ENCODE data around the gene CHRM5. TPM values are rescaled to one million over a fixed set of nuclear protein-coding genes. Genes with fewer than 3 reads are reported as not detected.

The CHRM5 gene
- total and polyA plus RNA-seq, 2 donors, result 0.16 TPM; not detected in 1

DNA sequence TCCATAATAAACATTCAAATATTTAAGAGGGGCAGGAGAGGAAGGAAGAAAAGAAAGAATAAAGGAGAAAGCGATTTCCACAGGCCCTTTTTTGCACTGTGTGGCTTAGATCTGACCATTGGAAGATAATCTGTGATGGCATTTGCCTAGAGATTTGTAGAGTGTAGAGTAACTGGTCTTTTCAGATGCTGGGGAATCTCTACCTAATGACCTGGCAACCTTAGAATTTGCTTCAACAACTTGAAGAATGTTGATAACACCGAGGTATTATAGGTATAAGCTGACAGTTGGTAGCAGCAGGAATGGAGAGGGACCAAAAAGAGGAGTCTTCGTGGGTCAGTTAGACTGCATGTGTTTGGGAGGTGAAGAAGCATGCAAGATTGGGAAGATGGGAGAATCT is 91.6 kb downstream of the CHRM5 start:
- no peaks in the 10 kb centered on the region for H3K4me1 ChIP-seq (ENCODE audit: control insufficient read depth in 2 of 2, insufficient read depth in 2 of 2, low read length in 2 of 2)
- no peaks in the 10 kb centered on the region for H3K27me3 ChIP-seq (ENCODE audit: control insufficient read depth in 2 of 2, insufficient read depth in 1 of 2, low read length in 1 of 2)
- no peak for DNase-seq (ENCODE audit: low read depth in 6 of 9, low spot score in 9 of 9)
- H3K27ac ChIP-seq (ENCODE audit: low read depth in 1 of 2, low read length in 1 of 2), result no peak overlapping the region
- 93% methylated on average over 3 of the region's 3 CpGs for WGBS
- no peaks in the 10 kb centered on the region for H3K9me3 ChIP-seq (ENCODE audit: control insufficient read depth in 2 of 2, insufficient read depth in 1 of 2, low read length in 1 of 2)
- no peak overlapping the region for H3K4me3 ChIP-seq (ENCODE audit: low read length in 2 of 2)
- no peaks in the 10 kb centered on the region for H3K36me3 ChIP-seq (ENCODE audit: control insufficient read depth in 2 of 2, insufficient read depth in 2 of 2, low read length in 1 of 2)

DNA sequence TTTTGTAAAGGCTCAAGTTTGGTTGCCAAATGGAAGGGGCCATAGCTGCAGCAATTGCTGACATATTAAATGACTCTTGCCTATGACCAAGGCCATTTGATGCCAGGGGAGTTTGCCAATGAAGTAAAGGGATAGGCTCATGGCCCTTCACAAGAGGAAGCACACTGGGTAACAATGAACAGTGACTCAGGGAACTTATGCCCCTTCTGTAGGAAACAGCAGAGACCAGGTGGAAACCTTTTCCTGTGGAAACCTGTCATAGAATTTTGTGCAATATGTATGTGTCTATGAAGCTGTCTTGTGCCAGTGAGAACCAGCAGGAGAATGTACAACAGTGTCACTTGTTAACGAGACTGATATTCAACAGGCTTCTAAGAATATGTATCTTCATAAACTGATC is 96.1 kb downstream of the CHRM5 start:
- no peaks in the 10 kb centered on the region for H3K27me3 ChIP-seq (ENCODE audit: control insufficient read depth in 2 of 2, insufficient read depth in 1 of 2, low read length in 1 of 2)
- H3K9me3 ChIP-seq (ENCODE audit: control insufficient read depth in 2 of 2, insufficient read depth in 1 of 2, low read length in 1 of 2), result no peaks in the 10 kb centered on the region
- no peaks in the 10 kb centered on the region for H3K36me3 ChIP-seq (ENCODE audit: control insufficient read depth in 2 of 2, insufficient read depth in 2 of 2, low read length in 1 of 2)
- H3K4me3 ChIP-seq (ENCODE audit: low read length in 2 of 2), result no peak overlapping the region
- no peak for DNase-seq (ENCODE audit: low read depth in 6 of 9, low spot score in 9 of 9)
- H3K4me1 ChIP-seq (ENCODE audit: control insufficient read depth in 2 of 2, insufficient read depth in 2 of 2, low read length in 2 of 2), result no peaks in the 10 kb centered on the region
- no peak overlapping the region for H3K27ac ChIP-seq (ENCODE audit: low read depth in 1 of 2, low read length in 1 of 2)
- 0% methylated on average over 1 of the region's 1 CpG for WGBS

DNA sequence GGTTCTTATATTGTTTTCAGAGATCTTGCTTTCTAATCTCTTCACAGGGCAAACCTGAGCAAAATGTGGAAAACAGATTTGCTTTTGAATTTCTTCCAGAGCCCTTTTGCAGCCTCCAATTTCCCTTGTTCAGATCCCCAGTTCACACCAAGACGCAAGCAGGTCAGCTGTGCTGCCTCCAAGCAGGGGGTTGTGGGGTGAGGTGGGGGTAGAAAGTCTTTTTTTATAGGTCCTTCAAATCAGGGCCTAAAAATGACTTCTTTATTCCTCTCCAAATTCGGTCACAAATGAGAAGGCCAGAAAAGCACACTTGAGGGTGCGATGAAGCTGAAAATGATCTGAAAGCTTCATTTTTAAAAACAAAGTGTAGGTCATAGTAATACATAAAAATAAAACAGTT is 97.0 kb downstream of the CHRM5 start:
- 96% methylated on average over 3 of the region's 3 CpGs for WGBS
- H3K27me3 ChIP-seq (ENCODE audit: control insufficient read depth in 2 of 2, insufficient read depth in 1 of 2, low read length in 1 of 2), result no peaks in the 10 kb centered on the region
- no peak for DNase-seq (ENCODE audit: low read depth in 6 of 9, low spot score in 9 of 9)
- H3K4me3 ChIP-seq (ENCODE audit: low read length in 2 of 2), result no peak overlapping the region
- H3K36me3 ChIP-seq (ENCODE audit: control insufficient read depth in 2 of 2, insufficient read depth in 2 of 2, low read length in 1 of 2), result no peaks in the 10 kb centered on the region
- no peaks in the 10 kb centered on the region for H3K9me3 ChIP-seq (ENCODE audit: control insufficient read depth in 2 of 2, insufficient read depth in 1 of 2, low read length in 1 of 2)
- no peaks in the 10 kb centered on the region for H3K4me1 ChIP-seq (ENCODE audit: control insufficient read depth in 2 of 2, insufficient read depth in 2 of 2, low read length in 2 of 2)
- H3K27ac ChIP-seq (ENCODE audit: low read depth in 1 of 2, low read length in 1 of 2), result no peak overlapping the region

DNA sequence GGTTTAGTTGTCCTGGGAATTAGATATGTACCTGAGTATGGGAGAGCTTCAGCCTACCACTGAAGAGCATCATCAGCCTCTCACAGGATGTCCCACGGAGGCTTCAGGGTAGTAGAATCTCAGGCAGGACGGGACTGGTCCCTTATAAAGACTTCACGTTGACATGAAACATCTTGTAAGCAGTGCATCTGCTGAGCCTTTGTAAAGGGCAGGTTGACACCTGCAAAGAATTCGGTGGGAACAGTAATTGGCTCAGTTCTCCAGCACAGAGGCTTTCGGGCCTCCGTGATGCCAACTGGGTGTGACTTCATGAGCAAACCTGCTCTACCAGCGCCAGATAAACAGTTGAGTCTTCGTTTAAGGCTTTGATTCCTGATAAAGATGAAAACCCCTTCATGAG is 97.6 kb downstream of the CHRM5 start:
- Histone ChIP-seq H3K36me3 (ENCODE audit: control insufficient read depth in 2 of 2, insufficient read depth in 2 of 2, low read length in 1 of 2) (no peaks in the 10 kb centered on the region), H3K27me3 (ENCODE audit: control insufficient read depth in 2 of 2, insufficient read depth in 1 of 2, low read length in 1 of 2) (no peaks in the 10 kb centered on the region), H3K4me3 (ENCODE audit: low read length in 2 of 2) (no peak overlapping the region), H3K4me1 (ENCODE audit: control insufficient read depth in 2 of 2, insufficient read depth in 2 of 2, low read length in 2 of 2) (no peaks in the 10 kb centered on the region), H3K27ac (ENCODE audit: low read depth in 1 of 2, low read length in 1 of 2) (no peak overlapping the region), H3K9me3 (ENCODE audit: control insufficient read depth in 2 of 2, insufficient read depth in 1 of 2, low read length in 1 of 2) (no peaks in the 10 kb centered on the region)
- WGBS, result 95% methylated on average over 8 of the region's 8 CpGs
- no peak for DNase-seq (ENCODE audit: low read depth in 6 of 9, low spot score in 9 of 9)

DNA sequence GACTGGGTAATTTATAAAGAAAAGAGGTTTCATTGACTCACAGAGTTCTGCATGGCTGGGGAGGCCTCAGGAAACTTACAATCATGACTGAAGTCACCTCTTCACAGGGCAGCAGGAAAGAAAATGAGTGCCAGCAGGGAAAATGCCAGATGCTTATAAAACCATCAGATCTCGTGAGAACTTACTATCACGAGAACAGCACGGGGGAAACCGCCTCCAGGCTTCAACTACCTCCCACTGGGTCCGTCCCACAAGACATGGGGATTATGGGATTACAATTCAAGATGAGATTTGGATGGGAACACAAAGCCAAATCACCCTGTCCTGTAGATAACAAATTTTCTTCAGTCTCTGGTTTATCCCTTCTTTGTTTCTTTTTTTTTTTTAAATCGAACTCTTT is 101.7 kb downstream of the CHRM5 start:
- Histone ChIP-seq H3K36me3 (ENCODE audit: control insufficient read depth in 2 of 2, insufficient read depth in 2 of 2, low read length in 1 of 2) (no peaks in the 10 kb centered on the region), H3K27ac (ENCODE audit: low read depth in 1 of 2, low read length in 1 of 2) (no peak overlapping the region), H3K4me3 (ENCODE audit: low read length in 2 of 2) (no peak overlapping the region), H3K27me3 (ENCODE audit: control insufficient read depth in 2 of 2, insufficient read depth in 1 of 2, low read length in 1 of 2) (no peaks in the 10 kb centered on the region), H3K9me3 (ENCODE audit: control insufficient read depth in 2 of 2, insufficient read depth in 1 of 2, low read length in 1 of 2) (no peaks in the 10 kb centered on the region), H3K4me1 (ENCODE audit: control insufficient read depth in 2 of 2, insufficient read depth in 2 of 2, low read length in 2 of 2) (no peaks in the 10 kb centered on the region)
- no peak for DNase-seq (ENCODE audit: low read depth in 6 of 9, low spot score in 9 of 9)
- 94% methylated on average over 6 of the region's 6 CpGs for WGBS

DNA sequence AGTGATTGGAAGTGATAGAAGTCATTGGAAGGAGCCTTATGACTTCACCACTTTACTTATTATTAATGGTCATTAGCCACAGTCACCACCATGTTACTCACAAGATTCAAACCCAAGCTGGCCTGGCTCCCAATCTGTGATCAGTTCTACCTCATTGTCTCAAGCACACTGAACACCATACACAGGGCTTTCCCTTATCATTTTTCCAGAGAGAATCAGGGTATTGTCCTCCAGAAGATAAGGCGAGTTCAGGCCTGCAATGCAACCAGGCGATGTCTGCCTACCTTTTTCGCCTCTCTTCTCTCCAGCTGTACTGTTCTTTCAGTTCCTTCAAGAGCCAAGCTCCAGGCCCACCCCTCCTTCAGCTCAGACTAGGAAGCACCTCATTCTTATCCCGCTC is 108.5 kb downstream of the CHRM5 start:
- Histone ChIP-seq H3K4me1 (ENCODE audit: control insufficient read depth in 2 of 2, insufficient read depth in 2 of 2, low read length in 2 of 2) (no peaks in the 10 kb centered on the region), H3K27ac (ENCODE audit: low read depth in 1 of 2, low read length in 1 of 2) (no peak overlapping the region), H3K4me3 (ENCODE audit: low read length in 2 of 2) (no peak overlapping the region), H3K9me3 (ENCODE audit: control insufficient read depth in 2 of 2, insufficient read depth in 1 of 2, low read length in 1 of 2) (no peaks in the 10 kb centered on the region), H3K36me3 (ENCODE audit: control insufficient read depth in 2 of 2, insufficient read depth in 2 of 2, low read length in 1 of 2) (no peaks in the 10 kb centered on the region), H3K27me3 (ENCODE audit: control insufficient read depth in 2 of 2, insufficient read depth in 1 of 2, low read length in 1 of 2) (no peaks in the 10 kb centered on the region)
- no peak for DNase-seq (ENCODE audit: low read depth in 6 of 9, low spot score in 9 of 9)
- 96% methylated on average over 4 of the region's 4 CpGs for WGBS

DNA sequence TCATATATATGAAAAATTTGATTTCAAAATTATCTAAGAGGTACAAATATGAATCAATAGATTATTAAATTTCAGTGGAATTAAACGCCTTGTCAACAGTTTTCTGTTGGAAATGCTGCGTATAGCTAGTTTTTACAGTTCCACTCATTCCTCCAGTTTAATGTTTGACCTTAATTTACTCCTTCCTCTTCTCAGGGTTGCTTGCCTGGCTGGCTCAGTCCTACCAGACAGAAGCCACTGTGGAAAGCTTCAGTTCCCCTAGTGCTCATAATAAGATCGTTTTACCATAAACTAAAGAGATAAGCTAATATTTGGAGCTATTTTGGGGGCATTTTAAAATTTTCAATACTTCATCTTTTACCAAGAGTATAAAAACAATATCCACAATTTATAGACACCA is 110.6 kb downstream of the CHRM5 start:
- Histone ChIP-seq H3K27me3 (ENCODE audit: control insufficient read depth in 2 of 2, insufficient read depth in 1 of 2, low read length in 1 of 2) (no peaks in the 10 kb centered on the region), H3K4me3 (ENCODE audit: low read length in 2 of 2) (no peak overlapping the region), H3K4me1 (ENCODE audit: control insufficient read depth in 2 of 2, insufficient read depth in 2 of 2, low read length in 2 of 2) (no peaks in the 10 kb centered on the region), H3K27ac (ENCODE audit: low read depth in 1 of 2, low read length in 1 of 2) (no peak overlapping the region), H3K9me3 (ENCODE audit: control insufficient read depth in 2 of 2, insufficient read depth in 1 of 2, low read length in 1 of 2) (no peaks in the 10 kb centered on the region), H3K36me3 (ENCODE audit: control insufficient read depth in 2 of 2, insufficient read depth in 2 of 2, low read length in 1 of 2) (peaks cover 0 to 4% of the 10 kb centered on the region in 2 donors)
- DNase-seq (ENCODE audit: low read depth in 6 of 9, low spot score in 9 of 9), result no peak
- WGBS, result 93% methylated on average over 3 of the region's 3 CpGs

DNA sequence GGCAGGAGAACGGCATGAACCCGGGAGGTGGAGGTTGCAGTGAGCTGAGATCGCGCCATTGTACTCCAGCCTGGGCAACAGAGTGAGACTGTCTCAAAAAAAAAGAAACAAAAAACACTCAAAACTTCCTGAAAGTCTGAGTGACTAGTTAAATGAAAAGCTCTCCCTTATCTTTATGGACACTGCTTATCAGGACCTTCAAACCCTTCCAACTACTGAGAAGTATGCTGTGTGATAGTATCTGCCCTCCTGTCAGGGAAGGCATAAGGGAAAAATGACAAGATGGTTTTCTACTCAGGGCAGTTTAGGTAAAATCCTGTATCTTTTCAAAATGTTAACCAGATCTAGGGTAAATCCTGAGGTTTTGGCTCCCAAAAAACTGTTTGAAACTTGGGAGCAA is 111.6 kb downstream of the CHRM5 start:
- Histone ChIP-seq H3K27me3 (ENCODE audit: control insufficient read depth in 2 of 2, insufficient read depth in 1 of 2, low read length in 1 of 2) (no peaks in the 10 kb centered on the region), H3K9me3 (ENCODE audit: control insufficient read depth in 2 of 2, insufficient read depth in 1 of 2, low read length in 1 of 2) (no peaks in the 10 kb centered on the region), H3K27ac (ENCODE audit: low read depth in 1 of 2, low read length in 1 of 2) (no peak overlapping the region), H3K36me3 (ENCODE audit: control insufficient read depth in 2 of 2, insufficient read depth in 2 of 2, low read length in 1 of 2) (peaks cover 4 to 9% of the 10 kb centered on the region in 2 donors), H3K4me1 (ENCODE audit: control insufficient read depth in 2 of 2, insufficient read depth in 2 of 2, low read length in 2 of 2) (no peaks in the 10 kb centered on the region), H3K4me3 (ENCODE audit: low read length in 2 of 2) (no peak overlapping the region)
- WGBS, result 93% methylated on average over 4 of the region's 4 CpGs
- no peak for DNase-seq (ENCODE audit: low read depth in 6 of 9, low spot score in 9 of 9)

DNA sequence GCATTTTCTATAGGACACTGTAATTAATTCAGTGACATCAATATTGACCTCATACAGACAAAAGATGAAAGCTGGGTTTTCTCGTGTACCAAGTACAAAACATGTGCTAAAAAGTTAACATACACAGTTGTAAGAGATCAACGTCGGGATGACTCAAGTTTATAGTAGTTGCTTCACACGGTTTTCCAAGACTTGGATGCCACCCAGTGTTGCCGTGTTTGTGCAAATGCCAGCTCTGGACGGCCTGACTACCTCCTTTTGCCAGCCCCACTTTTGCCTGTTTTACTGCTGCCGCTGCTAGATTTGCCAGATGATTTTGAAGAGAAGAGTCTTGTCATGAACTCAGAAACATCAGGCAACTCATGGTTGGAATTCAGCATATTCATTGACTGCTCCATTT is 115.8 kb downstream of the CHRM5 start:
- Histone ChIP-seq H3K27me3 (ENCODE audit: control insufficient read depth in 2 of 2, insufficient read depth in 1 of 2, low read length in 1 of 2) (no peaks in the 10 kb centered on the region), H3K9me3 (ENCODE audit: control insufficient read depth in 2 of 2, insufficient read depth in 1 of 2, low read length in 1 of 2) (no peaks in the 10 kb centered on the region), H3K27ac (ENCODE audit: low read depth in 1 of 2, low read length in 1 of 2) (no peak overlapping the region), H3K4me1 (ENCODE audit: control insufficient read depth in 2 of 2, insufficient read depth in 2 of 2, low read length in 2 of 2) (no peaks in the 10 kb centered on the region), H3K4me3 (ENCODE audit: low read length in 2 of 2) (no peak overlapping the region), H3K36me3 (ENCODE audit: control insufficient read depth in 2 of 2, insufficient read depth in 2 of 2, low read length in 1 of 2) (peaks cover 21 to 34% of the 10 kb centered on the region in 2 donors)
- WGBS, result 97% methylated on average over 7 of the region's 7 CpGs
- no peak for DNase-seq (ENCODE audit: low read depth in 6 of 9, low spot score in 9 of 9)

DNA sequence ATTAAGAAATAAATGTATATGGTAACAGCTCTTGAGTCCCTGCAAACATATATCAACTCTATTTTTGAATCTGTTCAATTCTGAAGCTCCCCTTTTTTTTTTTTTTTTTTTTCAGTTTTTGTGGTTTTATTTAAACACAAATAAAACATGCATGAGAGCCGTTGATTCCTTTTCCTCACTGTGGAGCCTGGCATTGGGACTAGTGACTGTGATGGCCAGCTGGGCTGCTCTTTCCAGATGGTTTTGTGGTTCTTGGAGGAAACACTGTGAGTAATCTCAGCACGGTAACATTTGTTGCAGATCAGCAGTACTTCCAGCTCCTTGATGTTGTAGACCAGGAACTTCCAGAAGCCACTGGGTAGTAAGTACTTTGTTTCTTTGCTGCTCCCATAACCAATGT is 117.4 kb downstream of the CHRM5 start:
- no peaks in the 10 kb centered on the region for H3K9me3 ChIP-seq (ENCODE audit: control insufficient read depth in 2 of 2, insufficient read depth in 1 of 2, low read length in 1 of 2)
- H3K27me3 ChIP-seq (ENCODE audit: control insufficient read depth in 2 of 2, insufficient read depth in 1 of 2, low read length in 1 of 2), result no peaks in the 10 kb centered on the region
- no peak overlapping the region for H3K4me3 ChIP-seq (ENCODE audit: low read length in 2 of 2)
- no peak for DNase-seq (ENCODE audit: low read depth in 6 of 9, low spot score in 9 of 9)
- WGBS, result 85% methylated on average over 2 of the region's 2 CpGs
- peaks cover 23 to 34% of the 10 kb centered on the region in 2 donors for H3K36me3 ChIP-seq (ENCODE audit: control insufficient read depth in 2 of 2, insufficient read depth in 2 of 2, low read length in 1 of 2)
- H3K4me1 ChIP-seq (ENCODE audit: control insufficient read depth in 2 of 2, insufficient read depth in 2 of 2, low read length in 2 of 2), result no peaks in the 10 kb centered on the region
- H3K27ac ChIP-seq (ENCODE audit: low read depth in 1 of 2, low read length in 1 of 2), result no peak overlapping the region
